ENCODE measurements around the gene MAP3K7. TPM values are rescaled to one million over a fixed set of nuclear protein-coding genes. Genes with fewer than 3 reads are reported as not detected.

The MAP3K7 gene
- total RNA-seq, 1 experiment from 2014 or later = 27.8 TPM

DNA sequence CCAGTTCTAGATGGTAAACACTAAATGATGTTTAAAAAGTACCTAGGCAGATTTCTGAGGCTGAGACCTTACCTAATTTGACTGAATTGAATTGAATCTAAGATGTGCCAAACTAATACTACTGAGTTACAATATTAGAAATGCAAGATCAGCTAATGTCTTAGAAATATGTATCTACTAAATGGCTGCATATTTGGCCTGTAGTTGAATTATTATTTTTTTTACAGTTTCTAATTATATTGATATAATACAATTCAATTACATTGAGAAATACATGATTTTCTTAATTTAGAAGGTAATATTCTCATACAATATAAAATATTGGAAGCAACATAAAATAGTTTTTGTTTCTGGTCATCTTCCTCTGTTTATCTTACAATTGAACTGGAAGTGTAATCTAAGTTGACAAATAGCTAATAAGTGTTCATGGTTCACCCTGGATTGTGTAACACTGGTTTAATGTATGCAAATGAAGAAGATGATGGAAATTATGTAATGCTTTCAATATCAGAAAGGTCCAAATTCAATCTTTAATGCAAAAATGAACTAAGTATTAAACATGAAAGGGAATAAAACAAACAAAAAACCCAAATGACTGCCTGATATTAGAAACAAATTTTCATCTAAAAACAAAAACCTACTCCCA lies 2.9 kb downstream of the MAP3K7 start:
- intact Hi-C loops (cut with micrococcal nuclease; ENCODE audit: unreplicated experiment) = no loop called here
- TF ChIP-seq, protein P1, sequence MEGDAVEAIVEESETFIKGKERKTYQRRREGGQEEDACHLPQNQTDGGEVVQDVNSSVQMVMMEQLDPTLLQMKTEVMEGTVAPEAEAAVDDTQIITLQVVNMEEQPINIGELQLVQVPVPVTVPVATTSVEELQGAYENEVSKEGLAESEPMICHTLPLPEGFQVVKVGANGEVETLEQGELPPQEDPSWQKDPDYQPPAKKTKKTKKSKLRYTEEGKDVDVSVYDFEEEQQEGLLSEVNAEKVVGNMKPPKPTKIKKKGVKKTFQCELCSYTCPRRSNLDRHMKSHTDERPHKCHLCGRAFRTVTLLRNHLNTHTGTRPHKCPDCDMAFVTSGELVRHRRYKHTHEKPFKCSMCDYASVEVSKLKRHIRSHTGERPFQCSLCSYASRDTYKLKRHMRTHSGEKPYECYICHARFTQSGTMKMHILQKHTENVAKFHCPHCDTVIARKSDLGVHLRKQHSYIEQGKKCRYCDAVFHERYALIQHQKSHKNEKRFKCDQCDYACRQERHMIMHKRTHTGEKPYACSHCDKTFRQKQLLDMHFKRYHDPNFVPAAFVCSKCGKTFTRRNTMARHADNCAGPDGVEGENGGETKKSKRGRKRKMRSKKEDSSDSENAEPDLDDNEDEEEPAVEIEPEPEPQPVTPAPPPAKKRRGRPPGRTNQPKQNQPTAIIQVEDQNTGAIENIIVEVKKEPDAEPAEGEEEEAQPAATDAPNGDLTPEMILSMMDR (IDR thresholded peaks at IDR 0.05; ENCODE audit: unreplicated experiment) = no peak
- Mint-ChIP-seq H3K4me3 (ENCODE audit: low read depth, unreplicated experiment) (peak overlapping the region; percentile 39), H3K9me3 (ENCODE audit: low read depth, unreplicated experiment) (no peaks in the 10 kb centered on the region), H3K27me3 (ENCODE audit: unreplicated experiment) (peaks cover 1% of the 10 kb centered on the region), H3K4me1 (ENCODE audit: low read depth, unreplicated experiment) (peaks cover 18% of the 10 kb centered on the region), H3K36me3 (ENCODE audit: insufficient read depth, unreplicated experiment) (peaks cover 21% of the 10 kb centered on the region), H3K27ac (ENCODE audit: unreplicated experiment) (no peak overlapping the region)
- no peak for DNase-seq
- CTCF ChIA-PET = no interaction called here
- BruUV-seq (replicated peaks) = no TSS peak

DNA sequence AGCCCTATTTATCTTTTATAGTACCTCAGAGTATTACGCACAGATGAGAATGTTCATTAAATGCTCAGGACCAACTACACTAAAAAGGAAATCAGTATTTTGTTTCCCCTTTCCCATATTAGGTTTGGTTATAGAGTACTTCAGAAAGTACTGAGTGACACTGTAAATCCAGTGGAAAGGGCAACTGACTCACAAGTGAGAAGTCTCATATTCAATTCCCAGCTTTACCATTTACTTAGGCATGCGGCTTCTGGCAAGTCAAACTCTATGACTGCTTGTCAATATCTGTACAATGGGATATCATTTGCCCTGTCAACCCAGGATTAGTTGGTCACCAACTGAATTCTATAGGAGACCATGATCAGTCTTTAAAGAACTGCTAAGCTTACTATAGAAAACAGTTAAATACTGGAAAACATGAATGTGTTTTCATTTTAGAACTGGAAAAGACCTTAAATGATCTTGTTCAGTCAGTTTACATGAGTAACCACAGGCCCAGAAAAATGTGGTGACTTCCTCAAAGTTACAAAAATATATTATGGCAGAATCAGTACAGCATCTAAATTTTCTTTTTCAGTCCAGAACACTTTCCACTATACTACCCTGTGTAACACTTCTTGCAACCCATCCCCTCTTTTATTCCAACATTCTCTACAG lies 3.6 kb downstream of the MAP3K7 start:
- Mint-ChIP-seq H3K9me3 (ENCODE audit: low read depth, unreplicated experiment) (no peaks in the 10 kb centered on the region), H3K4me1 (ENCODE audit: low read depth, unreplicated experiment) (peaks cover 18% of the 10 kb centered on the region), H3K27me3 (ENCODE audit: unreplicated experiment) (no peaks in the 10 kb centered on the region), H3K4me3 (ENCODE audit: low read depth, unreplicated experiment) (no peak overlapping the region), H3K27ac (ENCODE audit: unreplicated experiment) (no peak overlapping the region), H3K36me3 (ENCODE audit: insufficient read depth, unreplicated experiment) (peaks cover 21% of the 10 kb centered on the region)
- TF ChIP-seq, protein P1 (IDR thresholded peaks at IDR 0.05; ENCODE audit: unreplicated experiment) = no peak
- DNase-seq = no peak
- intact Hi-C loops (cut with micrococcal nuclease; ENCODE audit: unreplicated experiment) = no loop called here
- CTCF ChIA-PET = interaction anchor here (0.7 kb wide), 1 partner anchor 1759 kb away, joined by 4 read pairs; no protein-coding TSS in a partner anchor
- BruUV-seq (replicated peaks) = no TSS peak

DNA sequence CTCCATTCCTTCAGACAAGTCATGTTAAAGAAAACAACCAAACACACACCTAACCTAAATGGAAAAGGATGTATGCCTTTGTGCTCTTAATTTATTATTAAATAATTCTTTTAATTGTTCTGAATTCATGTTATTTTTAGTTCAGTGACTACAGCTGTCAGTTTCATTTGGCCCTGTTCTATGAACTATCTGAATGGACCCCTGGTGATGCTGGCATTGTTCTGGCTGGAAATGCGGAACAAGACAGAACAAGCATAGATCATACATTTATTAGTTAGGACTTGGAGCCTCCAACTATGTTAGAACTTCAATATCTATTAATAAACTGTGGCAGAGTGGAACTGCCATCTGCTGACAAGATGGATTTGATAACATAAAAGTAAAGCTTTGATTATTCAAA lies 5.7 kb downstream of the MAP3K7 start:
- BruUV-seq (replicated peaks) = no TSS peak
- CTCF ChIA-PET = no interaction called here
- Mint-ChIP-seq H3K27me3 (ENCODE audit: unreplicated experiment) (no peaks in the 10 kb centered on the region), H3K36me3 (ENCODE audit: insufficient read depth, unreplicated experiment) (peaks cover 7% of the 10 kb centered on the region), H3K4me1 (ENCODE audit: low read depth, unreplicated experiment) (peaks cover 18% of the 10 kb centered on the region), H3K27ac (ENCODE audit: unreplicated experiment) (no peak overlapping the region), H3K9me3 (ENCODE audit: low read depth, unreplicated experiment) (no peaks in the 10 kb centered on the region), H3K4me3 (ENCODE audit: low read depth, unreplicated experiment) (no peak overlapping the region)
- DNase-seq = no peak
- intact Hi-C loops (cut with micrococcal nuclease; ENCODE audit: unreplicated experiment) = no loop called here
- TF ChIP-seq, protein P1 (IDR thresholded peaks at IDR 0.05; ENCODE audit: unreplicated experiment) = no peak

DNA sequence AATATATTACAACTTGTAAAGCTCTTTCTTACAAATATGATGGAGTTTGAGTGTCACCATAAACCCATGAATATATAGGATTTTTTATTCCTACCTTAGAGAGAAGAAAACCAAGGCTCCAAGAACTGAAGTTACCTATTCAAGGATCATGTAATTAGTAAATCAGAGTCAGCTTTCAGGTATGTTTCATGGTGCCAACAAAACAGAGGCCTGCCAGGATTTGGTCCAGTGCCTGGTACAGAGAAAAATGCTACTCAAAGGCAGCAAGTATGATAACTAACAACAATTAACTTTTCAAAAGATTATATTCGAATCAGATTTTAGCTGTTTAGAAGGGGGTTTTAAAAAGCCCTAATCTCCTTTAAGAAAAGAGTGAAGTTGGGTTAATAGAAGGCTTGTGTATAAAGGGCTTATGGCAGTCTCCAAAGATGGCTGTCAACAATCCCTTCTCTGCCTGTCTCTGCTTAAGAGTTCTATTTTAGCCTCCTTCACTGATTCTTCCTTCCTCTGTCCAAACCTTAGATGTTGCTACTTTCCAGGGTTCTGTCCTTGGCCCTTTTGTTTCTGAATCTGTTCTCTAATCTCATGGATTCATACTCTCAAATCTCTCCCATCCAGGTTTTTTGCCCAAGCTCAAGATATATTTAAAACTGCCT lies 7.8 kb downstream of the MAP3K7 start:
- Mint-ChIP-seq H3K4me3 (ENCODE audit: low read depth, unreplicated experiment) (no peak overlapping the region), H3K27ac (ENCODE audit: unreplicated experiment) (no peak overlapping the region), H3K9me3 (ENCODE audit: low read depth, unreplicated experiment) (no peaks in the 10 kb centered on the region), H3K27me3 (ENCODE audit: unreplicated experiment) (no peaks in the 10 kb centered on the region), H3K4me1 (ENCODE audit: low read depth, unreplicated experiment) (peaks cover 10% of the 10 kb centered on the region), H3K36me3 (ENCODE audit: insufficient read depth, unreplicated experiment) (no peaks in the 10 kb centered on the region)
- BruUV-seq (replicated peaks) = no TSS peak
- TF ChIP-seq, protein P1 (IDR thresholded peaks at IDR 0.05; ENCODE audit: unreplicated experiment) = no peak
- CTCF ChIA-PET = interaction anchor here (0.8 kb wide), 1 partner anchor 11 kb away, joined by 3 read pairs; no protein-coding TSS in a partner anchor
- DNase-seq = no peak
- intact Hi-C loops (cut with micrococcal nuclease; ENCODE audit: unreplicated experiment) = no loop called here
